Stimulated activated CD8-positive, alpha-beta memory T cell treated with anti-CD3 and anti-CD28 coated beads, Interleukin-7, amount 100 ng/mL, for 4 hours (primary cell): ENCODE data around the gene MYO1B.

Source experiments
- DNase-seq, 2 donors: peaks; one replicate each; pipeline ENCODE4 v3.0.0-alpha.2; 2020; ENCODE audit warnings: low read depth in 2 of 2

Gene MYO1B

DNA sequence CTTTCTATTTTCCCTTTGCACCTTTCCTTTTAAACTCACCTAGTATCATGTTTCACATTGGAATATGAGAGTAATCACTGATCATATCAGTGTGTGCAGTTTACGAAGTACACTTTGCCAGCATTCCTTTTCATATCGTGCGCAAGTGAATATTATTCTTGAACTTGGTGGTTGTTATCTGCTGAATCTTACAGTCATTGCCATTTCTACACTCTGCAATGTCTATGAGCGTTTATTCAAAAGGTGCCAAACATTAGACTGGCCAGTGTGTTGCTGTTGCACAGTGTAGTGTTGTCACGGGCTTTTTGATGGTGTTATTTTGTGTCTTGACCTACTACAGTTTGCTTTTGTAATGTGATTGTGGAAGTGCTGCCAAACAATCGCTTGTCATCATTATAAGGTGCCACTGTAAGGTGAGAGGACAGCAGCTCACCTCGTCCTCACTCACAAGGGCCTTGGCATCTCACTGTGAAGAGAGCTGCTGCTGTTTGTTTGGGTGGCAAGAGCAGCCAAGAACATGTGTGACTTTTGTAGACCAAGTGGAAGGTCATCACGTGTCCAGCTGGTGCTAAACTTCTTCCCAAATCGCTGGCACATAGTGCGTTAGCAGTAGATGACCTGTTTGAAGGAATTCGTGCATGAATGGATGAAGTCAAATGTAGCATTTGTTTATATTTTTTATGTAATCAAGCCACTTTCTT lies 113.3 kb downstream of the MYO1B start:
- DNase-seq, result no peak

DNA sequence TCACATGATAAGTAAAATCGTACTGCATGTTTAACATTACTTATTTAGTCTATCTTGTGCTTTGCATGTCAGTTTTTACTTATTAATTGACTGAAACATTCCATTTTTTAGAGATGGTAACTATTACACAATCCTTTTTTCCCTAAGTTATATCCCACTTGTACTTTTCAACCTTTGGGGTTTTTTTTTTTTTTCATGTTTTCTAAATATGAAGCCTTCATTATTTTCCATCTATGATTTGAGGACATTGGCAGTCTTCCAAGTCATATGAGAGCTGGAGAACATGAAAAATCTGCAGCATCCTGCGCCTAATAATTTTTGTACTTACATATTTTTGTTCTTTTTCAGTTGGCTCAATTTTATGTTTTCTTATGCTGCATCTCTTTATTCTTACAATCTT lies 113.9 kb downstream of the MYO1B start:
- no peak for DNase-seq

GRCh38 chr2:191360918-191361317 lies 115.7 kb downstream of the MYO1B start:
- DNase-seq, result no peak

DNA sequence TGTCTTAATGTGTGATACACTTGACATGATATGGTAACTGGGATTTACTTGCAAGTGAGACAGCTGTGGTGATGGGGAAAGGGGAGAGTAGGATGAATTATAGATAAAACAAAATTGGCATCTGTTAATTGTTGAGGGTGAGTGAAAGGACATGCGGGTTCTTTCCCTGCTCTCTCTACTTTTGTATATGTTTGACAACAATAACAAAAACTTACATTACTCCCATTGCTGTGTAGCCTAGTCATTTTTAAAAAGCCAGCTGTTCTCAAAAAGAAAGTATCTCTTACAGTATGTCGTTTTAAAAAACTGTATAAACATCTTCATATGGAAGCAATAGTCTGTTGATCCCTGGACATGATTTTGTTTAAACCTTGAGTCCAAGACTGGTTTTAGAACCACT lies 117.6 kb downstream of the MYO1B start:
- DNase-seq, result no peak

DNA sequence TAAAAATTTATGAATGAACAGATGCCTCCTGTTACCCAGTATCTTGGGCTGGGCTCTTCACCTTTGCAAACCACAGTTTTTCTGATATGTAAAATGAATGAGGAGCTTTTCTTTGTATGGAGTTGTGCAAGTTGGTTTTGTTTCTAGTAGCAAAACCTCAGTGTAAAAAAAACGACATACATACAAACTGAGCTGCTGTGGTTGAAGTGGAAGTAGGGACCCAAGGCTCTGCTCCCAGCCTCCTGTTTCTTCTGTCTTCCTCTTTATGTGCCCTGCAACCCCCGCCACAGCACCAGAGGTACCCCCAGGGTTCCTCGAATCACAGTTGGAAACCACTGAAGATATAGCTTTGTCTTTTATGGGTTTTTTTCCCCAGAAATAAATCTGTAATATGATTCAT lies 118.1 kb downstream of the MYO1B start:
- no peak for DNase-seq

DNA sequence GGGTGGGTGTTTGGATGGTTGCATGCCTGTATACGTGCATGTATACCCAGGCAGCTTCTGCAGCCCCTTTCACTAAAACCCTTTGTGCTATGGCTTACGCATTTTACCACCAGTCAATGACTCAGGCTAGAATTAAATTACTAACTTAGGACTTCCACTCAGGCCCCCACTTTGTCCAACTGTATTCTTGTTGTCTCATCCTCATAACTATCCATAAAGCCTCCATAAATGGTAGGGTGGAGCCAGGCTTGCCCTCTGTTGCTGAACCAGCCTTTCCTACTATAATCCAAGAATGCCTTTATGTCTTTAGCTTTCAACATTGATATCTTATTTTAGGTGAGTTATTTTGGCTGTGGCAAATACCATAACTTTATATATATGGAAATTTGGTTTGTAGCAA lies 119.9 kb downstream of the MYO1B start:
- no peak for DNase-seq

DNA sequence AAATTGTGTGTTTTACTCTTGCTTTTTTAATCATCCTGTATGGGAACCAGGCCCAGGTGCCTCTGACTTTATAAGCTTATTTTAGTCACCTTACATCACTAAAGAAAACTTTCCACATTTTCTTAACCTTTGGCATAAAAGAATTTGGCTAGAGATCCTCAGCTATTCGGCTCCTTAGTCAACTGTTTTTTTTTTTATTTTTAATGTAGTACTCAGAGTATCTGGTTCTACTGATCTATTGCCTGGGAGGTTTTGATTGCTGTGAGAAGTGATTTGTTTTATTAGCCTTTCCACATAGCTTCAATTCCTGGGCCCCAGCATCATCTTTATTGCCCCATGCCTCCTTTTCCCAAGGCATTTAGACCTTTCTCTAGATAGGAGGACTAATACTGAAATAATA lies 121.0 kb downstream of the MYO1B start:
- DNase-seq, result no peak

GRCh38 chr2:191369034-191369433 lies 123.8 kb downstream of the MYO1B start:
- DNase-seq, result no peak

DNA sequence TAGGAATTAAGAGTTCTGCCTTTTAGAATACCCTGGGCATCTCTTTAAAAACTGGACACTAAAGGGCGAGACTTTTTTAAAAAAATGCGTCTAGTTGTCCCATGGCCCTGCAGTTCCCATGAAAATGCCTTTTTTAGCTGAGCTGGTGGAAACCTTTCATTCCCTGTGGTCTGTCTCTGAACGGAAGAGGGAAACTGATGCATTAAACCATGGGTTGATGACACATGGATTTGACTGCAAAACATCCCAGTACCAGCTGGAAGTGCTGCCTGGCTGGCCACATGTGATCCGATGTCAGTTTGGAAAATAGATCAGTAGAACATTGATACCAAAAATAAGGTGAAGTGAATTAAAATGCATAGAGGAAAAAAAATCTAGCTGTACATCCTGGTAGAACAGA lies 129.2 kb downstream of the MYO1B start:
- no peak for DNase-seq

DNA sequence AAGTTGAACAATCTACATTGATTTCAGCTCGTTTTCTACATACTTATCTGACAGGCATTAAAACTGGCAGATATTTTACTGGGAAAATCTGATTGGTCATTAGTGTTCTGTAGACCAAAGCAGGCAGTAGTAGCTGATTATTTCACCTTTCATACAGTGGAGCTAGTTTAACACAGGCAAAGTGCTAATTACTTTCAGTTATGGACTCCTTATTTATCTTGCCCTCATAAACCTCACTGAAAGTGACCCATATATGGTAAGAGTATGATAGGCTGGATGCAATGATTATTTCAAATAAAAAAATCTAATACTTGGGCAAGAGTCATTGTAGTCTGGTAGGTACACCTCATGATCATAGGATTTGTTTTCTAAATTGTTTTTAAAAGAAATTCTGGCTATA lies 129.7 kb downstream of the MYO1B start:
- no peak for DNase-seq

- no peak for DNase-seq
Observed at GRCh38 chr2:191376981-191377629, 131.9 kb downstream of the MYO1B start.

DNA sequence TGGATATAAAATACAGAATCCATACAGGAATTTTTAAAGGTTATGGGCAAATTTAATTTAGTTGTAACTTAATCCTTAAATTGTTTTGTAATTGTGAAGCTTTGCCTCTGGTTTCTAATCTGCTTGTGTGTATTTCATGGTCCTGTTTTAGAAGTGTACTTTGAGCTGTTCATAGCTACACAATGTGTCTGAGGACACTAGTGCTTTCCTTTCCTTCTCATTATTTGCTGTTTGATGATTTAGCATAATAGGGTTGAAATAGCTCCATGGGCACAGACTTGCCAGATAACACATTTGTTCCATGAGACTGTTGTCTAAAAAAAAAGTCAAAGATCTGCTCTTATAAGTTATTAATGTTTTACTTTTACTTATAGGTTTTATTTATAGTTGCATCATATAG lies 134.2 kb downstream of the MYO1B start:
- DNase-seq, result no peak

DNA sequence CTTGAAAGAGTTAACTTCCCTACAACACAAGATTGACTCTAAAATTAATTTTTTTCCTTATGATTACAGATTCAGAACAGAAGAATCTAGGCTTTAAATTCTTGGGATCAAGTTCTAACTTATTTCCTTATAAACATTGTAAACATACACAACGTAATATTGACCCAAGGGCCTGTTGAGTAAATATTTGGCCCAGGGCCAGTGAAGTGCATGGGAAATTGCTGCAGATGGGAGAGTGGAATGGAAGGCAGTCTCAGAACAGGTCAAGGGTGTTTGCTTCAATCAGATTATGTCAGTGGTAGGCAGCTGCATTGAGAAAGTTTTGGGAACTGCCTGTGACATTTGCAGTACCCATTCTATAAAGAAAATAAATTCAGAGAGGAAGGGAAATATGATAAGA lies 137.6 kb downstream of the MYO1B start:
- no peak for DNase-seq

- DNase-seq, result no peak
Observed at GRCh38 chr2:191383486-191383885, 138.3 kb downstream of the MYO1B start.

GRCh38 chr2:191384829-191385228 lies 139.6 kb downstream of the MYO1B start:
- DNase-seq, result no peak

DNA sequence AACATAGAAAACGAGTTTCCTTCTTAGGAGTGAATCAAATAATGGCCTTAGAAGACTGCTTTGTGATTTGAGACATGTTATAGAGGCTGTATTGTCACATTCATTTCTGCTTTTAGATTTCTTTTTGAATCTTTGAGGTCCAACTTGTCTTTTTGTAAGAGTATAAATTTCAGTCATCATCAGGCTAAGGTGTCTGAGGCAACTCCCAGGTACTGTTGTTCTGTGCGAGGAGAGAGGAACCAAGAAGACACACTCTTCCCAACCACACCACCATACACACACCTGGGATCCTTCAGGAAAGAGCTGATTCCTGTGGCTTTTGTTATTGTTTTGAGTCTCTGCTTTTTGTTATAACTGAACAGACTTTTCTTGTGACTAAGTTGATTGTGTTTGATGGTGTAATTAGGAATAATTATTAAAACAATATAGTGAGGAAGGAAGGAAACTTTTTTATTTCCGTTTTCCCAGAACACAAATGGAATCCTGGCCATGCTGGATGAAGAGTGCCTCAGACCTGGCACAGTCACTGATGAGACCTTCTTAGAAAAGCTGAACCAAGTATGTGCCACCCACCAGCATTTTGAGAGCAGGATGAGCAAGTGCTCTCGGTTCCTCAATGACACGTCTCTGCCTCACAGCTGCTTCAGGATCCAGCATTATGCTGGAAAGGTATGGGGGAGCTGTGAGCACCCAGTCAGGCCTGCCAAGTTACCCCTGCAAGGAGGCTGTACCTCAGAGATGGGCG lies 140.4 kb downstream of the MYO1B start:
- no peak for DNase-seq

DNA sequence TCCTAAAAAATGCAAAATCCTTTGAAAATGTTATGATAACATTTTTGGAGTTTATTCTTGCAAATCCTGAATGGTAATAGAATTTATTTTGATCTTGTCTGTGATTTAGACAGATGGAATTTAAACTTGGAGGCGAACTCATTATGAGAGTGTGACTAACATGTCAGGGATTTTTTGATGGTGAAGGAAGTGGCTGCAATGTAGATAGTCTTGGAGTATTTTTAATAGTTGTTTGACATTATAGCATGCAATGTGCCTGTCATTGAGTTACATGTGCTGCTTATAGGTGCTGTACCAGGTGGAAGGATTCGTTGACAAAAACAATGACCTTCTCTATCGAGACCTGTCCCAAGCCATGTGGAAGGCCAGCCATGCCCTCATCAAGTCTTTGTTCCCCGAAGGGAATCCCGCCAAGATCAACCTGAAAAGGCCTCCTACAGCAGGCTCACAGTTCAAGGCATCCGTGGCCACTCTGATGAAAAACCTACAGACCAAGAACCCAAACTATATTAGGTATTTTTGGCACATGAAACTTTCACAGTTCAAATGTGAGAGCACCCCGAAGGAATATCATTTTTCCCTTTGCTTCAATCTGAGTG lies 141.8 kb downstream of the MYO1B start:
- DNase-seq, result no peak

- DNase-seq, result no peak
Observed at GRCh38 chr2:191389288-191389687, 144.1 kb downstream of the MYO1B start.

GRCh38 chr2:191391171-191391570 lies 146.0 kb downstream of the MYO1B start:
- DNase-seq, result no peak

GRCh38 chr2:191394043-191394442 lies 148.8 kb downstream of the MYO1B start:
- DNase-seq, result no peak

- DNase-seq, result no peak
Observed at GRCh38 chr2:191396794-191397193, 151.6 kb downstream of the MYO1B start.

DNA sequence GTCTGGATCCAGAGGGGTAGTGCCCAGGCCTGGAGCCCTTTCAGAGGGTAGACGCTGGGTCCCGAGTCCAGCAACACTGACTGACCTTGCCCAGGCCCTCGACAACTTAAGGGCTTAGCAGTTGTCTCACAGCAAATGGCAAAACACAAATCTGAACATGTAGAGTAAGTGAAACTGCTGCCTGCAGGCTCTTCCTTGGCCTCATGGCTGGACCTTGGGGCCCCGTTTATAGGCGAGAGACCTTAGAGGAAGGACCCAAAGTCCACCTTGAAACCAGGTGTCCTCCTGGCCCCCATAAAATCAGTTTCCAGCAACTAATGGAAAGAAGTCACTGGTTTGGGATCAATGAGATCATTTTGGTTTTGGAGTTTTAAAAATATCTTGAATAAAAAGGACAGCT lies 154.4 kb downstream of the MYO1B start:
- DNase-seq, result no peak

- no peak for DNase-seq
Observed at GRCh38 chr2:191401287-191401686, 156.1 kb downstream of the MYO1B start.
